ENCODE data around the gene TIMM8A.

Gene TIMM8A

GRCh38 chrX:101394372-101394771 is 45.8 kb upstream of the TIMM8A start:
- Histone ChIP-seq H3K9ac (ENCODE audit: low read length) (no peak overlapping the region), H3K27me3 (ENCODE audit: insufficient read depth, low read length) (no peaks in the 10 kb centered on the region), H3K4me2 (ENCODE audit: low read length) (no peak overlapping the region), H3K4me1 (ENCODE audit: insufficient read depth, low read length, severe bottlenecking) (peaks cover 37% of the 10 kb centered on the region), H3K9me2 (ENCODE audit: low read depth, low read length) (no peaks in the 10 kb centered on the region), H3K27ac (ENCODE audit: low read depth, low read length, poor library complexity, severe bottlenecking) (peak overlapping the region; percentile 40), H3K9me3 (ENCODE audit: low read length) (no peaks in the 10 kb centered on the region), H4K20me1 (ENCODE audit: insufficient read depth, low read length) (no peaks in the 10 kb centered on the region), H3K4me3 (ENCODE audit: low read depth, low read length, poor library complexity, severe bottlenecking) (no peak overlapping the region), H3K79me2 (ENCODE audit: insufficient read depth, low read length) (peaks cover 5% of the 10 kb centered on the region), H2AFZ (ENCODE audit: low read length) (no peak overlapping the region), H3K36me3 (ENCODE audit: insufficient read depth, low read length) (peaks cover 48% of the 10 kb centered on the region), H3F3A (ENCODE audit: insufficient read depth, low read length) (no peaks in the 10 kb centered on the region)
- no peak for TF ChIP-seq EZH2 (IDR thresholded peaks at IDR 0.05; ENCODE audit: borderline replicate concordance, low read length)
- TF ChIP-seq, protein P1, sequence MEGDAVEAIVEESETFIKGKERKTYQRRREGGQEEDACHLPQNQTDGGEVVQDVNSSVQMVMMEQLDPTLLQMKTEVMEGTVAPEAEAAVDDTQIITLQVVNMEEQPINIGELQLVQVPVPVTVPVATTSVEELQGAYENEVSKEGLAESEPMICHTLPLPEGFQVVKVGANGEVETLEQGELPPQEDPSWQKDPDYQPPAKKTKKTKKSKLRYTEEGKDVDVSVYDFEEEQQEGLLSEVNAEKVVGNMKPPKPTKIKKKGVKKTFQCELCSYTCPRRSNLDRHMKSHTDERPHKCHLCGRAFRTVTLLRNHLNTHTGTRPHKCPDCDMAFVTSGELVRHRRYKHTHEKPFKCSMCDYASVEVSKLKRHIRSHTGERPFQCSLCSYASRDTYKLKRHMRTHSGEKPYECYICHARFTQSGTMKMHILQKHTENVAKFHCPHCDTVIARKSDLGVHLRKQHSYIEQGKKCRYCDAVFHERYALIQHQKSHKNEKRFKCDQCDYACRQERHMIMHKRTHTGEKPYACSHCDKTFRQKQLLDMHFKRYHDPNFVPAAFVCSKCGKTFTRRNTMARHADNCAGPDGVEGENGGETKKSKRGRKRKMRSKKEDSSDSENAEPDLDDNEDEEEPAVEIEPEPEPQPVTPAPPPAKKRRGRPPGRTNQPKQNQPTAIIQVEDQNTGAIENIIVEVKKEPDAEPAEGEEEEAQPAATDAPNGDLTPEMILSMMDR (IDR thresholded peaks at IDR 0.05; ENCODE audit: low read length): no peak

DNA sequence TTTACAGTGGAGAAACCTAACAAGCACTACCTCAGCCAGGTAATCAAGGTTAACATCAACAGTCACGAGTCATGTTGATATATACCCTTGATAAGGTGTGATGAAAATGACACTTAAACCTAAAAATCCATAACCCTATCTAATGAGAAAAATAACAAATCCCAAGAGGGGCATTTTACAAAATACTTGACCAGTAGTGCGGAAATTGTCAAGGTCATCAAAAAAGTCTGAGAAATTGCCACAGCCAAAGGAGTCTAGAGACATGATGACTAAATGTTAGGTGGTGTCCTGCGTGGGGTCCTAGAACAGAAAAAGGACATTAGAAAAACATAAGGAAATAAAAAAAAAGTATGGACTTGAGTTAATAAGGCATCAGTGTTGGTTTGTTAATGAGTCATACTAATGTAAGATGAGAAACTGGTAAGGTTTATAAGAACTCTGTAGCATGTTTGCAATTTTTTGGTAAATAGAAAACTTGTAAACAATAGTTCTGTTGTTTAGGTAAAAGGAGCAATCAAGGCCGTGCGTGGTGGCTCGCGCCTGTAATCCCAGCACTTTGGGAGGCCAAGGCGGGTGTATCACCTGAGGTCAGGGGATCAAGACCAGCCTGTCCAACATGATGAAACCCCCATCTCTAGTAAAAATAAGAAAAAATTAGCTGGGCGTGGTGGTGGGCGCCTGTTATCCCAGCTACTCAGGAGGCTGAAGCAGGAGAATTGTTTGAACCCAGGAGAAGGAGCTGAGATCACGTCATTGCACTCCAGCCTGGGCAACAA is 45.2 kb upstream of the TIMM8A start:
- Histone ChIP-seq H3K4me3 (ENCODE audit: low read depth, low read length, poor library complexity, severe bottlenecking) (peak overlapping the region; percentile 22), H2AFZ (ENCODE audit: low read length) (no peak overlapping the region), H3K27me3 (ENCODE audit: insufficient read depth, low read length) (no peaks in the 10 kb centered on the region), H3F3A (ENCODE audit: insufficient read depth, low read length) (no peaks in the 10 kb centered on the region), H3K36me3 (ENCODE audit: insufficient read depth, low read length) (peaks cover 48% of the 10 kb centered on the region), H3K9me2 (ENCODE audit: low read depth, low read length) (no peaks in the 10 kb centered on the region), H3K9me3 (ENCODE audit: low read length) (no peaks in the 10 kb centered on the region), H4K20me1 (ENCODE audit: insufficient read depth, low read length) (no peaks in the 10 kb centered on the region), H3K79me2 (ENCODE audit: insufficient read depth, low read length) (peaks cover 5% of the 10 kb centered on the region), H3K4me1 (ENCODE audit: insufficient read depth, low read length, severe bottlenecking) (peaks cover 44% of the 10 kb centered on the region), H3K9ac (ENCODE audit: low read length) (no peak overlapping the region), H3K4me2 (ENCODE audit: low read length) (peak overlapping the region; percentile 97; the same call in 1 of the 2 replicates), H3K27ac (ENCODE audit: low read depth, low read length, poor library complexity, severe bottlenecking) (peak overlapping the region; percentile 40)
- TF ChIP-seq EZH2 (IDR thresholded peaks at IDR 0.05; ENCODE audit: borderline replicate concordance, low read length): no peak
- TF ChIP-seq, protein P1 (IDR thresholded peaks at IDR 0.05; ENCODE audit: low read length): no peak

GRCh38 chrX:101391831-101392230 is 43.3 kb upstream of the TIMM8A start:
- Histone ChIP-seq H2AFZ (ENCODE audit: low read length) (no peak overlapping the region), H3K9ac (ENCODE audit: low read length) (peak overlapping the region; percentile 97), H3K27ac (ENCODE audit: low read depth, low read length, poor library complexity, severe bottlenecking) (peak overlapping the region; percentile 86), H3K4me2 (ENCODE audit: low read length) (peak overlapping the region; percentile 97), H3K9me3 (ENCODE audit: low read length) (no peaks in the 10 kb centered on the region), H3K36me3 (ENCODE audit: insufficient read depth, low read length) (peaks cover 48% of the 10 kb centered on the region), H3F3A (ENCODE audit: insufficient read depth, low read length) (no peaks in the 10 kb centered on the region), H3K9me2 (ENCODE audit: low read depth, low read length) (no peaks in the 10 kb centered on the region), H3K79me2 (ENCODE audit: insufficient read depth, low read length) (peaks cover 5% of the 10 kb centered on the region), H4K20me1 (ENCODE audit: insufficient read depth, low read length) (no peaks in the 10 kb centered on the region), H3K27me3 (ENCODE audit: insufficient read depth, low read length) (no peaks in the 10 kb centered on the region), H3K4me1 (ENCODE audit: insufficient read depth, low read length, severe bottlenecking) (peaks cover 45% of the 10 kb centered on the region), H3K4me3 (ENCODE audit: low read depth, low read length, poor library complexity, severe bottlenecking) (peak overlapping the region; percentile 87)
- TF ChIP-seq EZH2 (IDR thresholded peaks at IDR 0.05; ENCODE audit: borderline replicate concordance, low read length): no peak
- TF ChIP-seq, protein P1 (IDR thresholded peaks at IDR 0.05; ENCODE audit: low read length): no peak
